HCT116 (cell line): Measurements from ENCODE around the gene PPFIA2. TPM values are rescaled to one million over a fixed set of nuclear protein-coding genes. Genes with fewer than 3 reads are reported as not detected.

Source experiments
- ATAC-seq: fragments of 200-7000 bp; cut with Tn5 transposase; 2 replicates; pipeline ENCODE4 v1.9.1; 2020; ENCODE audit warnings: mild to moderate bottlenecking, moderate library complexity
- BruUV-seq: library from RNA; stranded (reverse); fragments of 400-500 nt; replicated peaks from 2 replicates; lab custom pipeline; 2021; lab: Mats Ljungman, UMichigan
- CTCF ChIA-PET: fragments of 300-600 bp; sonication (Branson Sonifier 250); formaldehyde crosslinking; loops from one replicate; lab custom pipeline; 2021; ENCODE audit warnings: antibody characterized with exemption; lab: Charles Lee
- POLR2A ChIA-PET: fragments of 300-600, 350-600 bp; sonication (Branson Sonifier 250); formaldehyde crosslinking; loops from one replicate; lab custom pipeline; 2021; ENCODE audit warnings: antibody characterized with exemption; lab: Charles Lee
- RAD21 ChIA-PET, 2 experiments: fragments of 300-600 bp; sonication (Branson Sonifier 250); formaldehyde crosslinking; loops; one replicate each; lab custom pipeline; 2023; ENCODE audit warnings: low total read pairs in 2 of 2; ENCODE audit not compliant: uncharacterized antibody in 2 of 2, unreplicated experiment in 2 of 2, low non-redundant PET in 1 of 2; lab: Charles Lee
- DNase-seq: peaks from one replicate; pipeline ENCODE4 v3.0.0-alpha.2; 2010; ENCODE audit warnings: low read depth, low spot score
- H2AFZ ChIP-seq: fragments of 200-600 bp; shearing (Covaris generic), sonication (generic); 2 replicates; pipeline ENCODE4 v1.6.1; 2017; ENCODE audit warnings: low read depth, mixed run types, mixed read lengths, antibody characterized with exemption, low read length; ENCODE audit not compliant: poor library complexity, severe bottlenecking
- H3K27ac ChIP-seq: 2 replicates; pipeline ENCODE4 v1.5.1; 2012; ENCODE audit warnings: low read depth, low read length
- H3K27me3 ChIP-seq: fragments of 200-600 bp; sonication (generic); 2 replicates; pipeline ENCODE4 v1.6.1; 2016; ENCODE audit warnings: mixed run types, low read length, mixed read lengths; ENCODE audit not compliant: insufficient read depth
- H3K36me3 ChIP-seq, 2 experiments: fragments of 200-500 bp in 1 of 2; fragments of 200-600 bp in 1 of 2; sonication (Bioruptor generic) in 1 of 2; sonication (generic) in 1 of 2; 2 replicates each; pipeline versions ENCODE4 v1.5.1 to v1.6.1; 2014 to 2016; ENCODE audit warnings: low read length in 2 of 2, inconsistent platforms in 1 of 2, mixed read lengths in 1 of 2, mixed run types in 1 of 2; ENCODE audit not compliant: insufficient read depth in 2 of 2, control insufficient read depth in 1 of 2
- H3K4me1 ChIP-seq, 2 experiments: fragments of 200-600 bp in 1 of 2; sonication (generic) in 1 of 2; 2 replicates each; pipeline versions ENCODE4 v1.5.1 to v1.6.1; 2012 to 2017; ENCODE audit warnings: low read length in 2 of 2, inconsistent platforms in 1 of 2, mild to moderate bottlenecking in 1 of 2, mixed read lengths in 1 of 2, mixed run types in 1 of 2, moderate library complexity in 1 of 2; ENCODE audit not compliant: insufficient read depth in 2 of 2, control insufficient read depth in 1 of 2
- H3K4me2 ChIP-seq: fragments of 200-600 bp; sonication (generic); 2 replicates; pipeline ENCODE4 v1.6.1; 2017; ENCODE audit warnings: mixed run types, low read length, mixed read lengths
- H3K4me3 ChIP-seq, 2 experiments: fragments of 200-600 bp in 1 of 2; sonication (generic) in 1 of 2; replicated peaks in 1 of 2; 2 replicates each; pipeline ENCODE4 v1.5.1; 2011 to 2016; ENCODE audit warnings: low read length in 2 of 2, control low read depth in 1 of 2, low read depth in 1 of 2, mild to moderate bottlenecking in 1 of 2, mixed read lengths in 1 of 2, mixed run types in 1 of 2
- H3K79me2 ChIP-seq: fragments of 200-600 bp; sonication (generic); 2 replicates; pipeline ENCODE4 v1.6.1; 2017; ENCODE audit warnings: mild to moderate bottlenecking, mixed run types, low read length, moderate library complexity, mixed read lengths; ENCODE audit not compliant: insufficient read depth
- H3K9ac ChIP-seq: fragments of 200-600 bp; sonication (generic); 2 replicates; pipeline ENCODE4 v1.6.1; 2016; ENCODE audit warnings: low read length, mixed read lengths
- H3K9me2 ChIP-seq: fragments of 200-600 bp; sonication (generic), shearing (Covaris generic); 2 replicates; pipeline ENCODE4 v1.6.1; 2017; ENCODE audit warnings: mixed run types, mild to moderate bottlenecking, moderate library complexity; ENCODE audit not compliant: insufficient read depth
- H3K9me3 ChIP-seq, 2 experiments: fragments of 200-500 bp in 1 of 2; fragments of 200-600 bp in 1 of 2; sonication (Bioruptor generic) in 1 of 2; sonication (generic) in 1 of 2; 2 replicates each; pipeline ENCODE4 v1.6.1; 2014 to 2017; ENCODE audit warnings: low read length in 2 of 2, mixed read lengths in 2 of 2, inconsistent platforms in 1 of 2, low read depth in 1 of 2, mild to moderate bottlenecking in 1 of 2, mixed run types in 1 of 2, moderate library complexity in 1 of 2; ENCODE audit not compliant: control insufficient read depth in 1 of 2, insufficient read depth in 1 of 2
- H4K20me1 ChIP-seq: fragments of 200-600 bp; sonication (generic), shearing (Covaris generic); 2 replicates; pipeline ENCODE4 v1.6.1; 2017; ENCODE audit warnings: mixed run types, mild to moderate bottlenecking, moderate library complexity; ENCODE audit not compliant: insufficient read depth
- CEBPB ChIP-seq: IDR thresholded peaks from 2 replicates; pipeline ENCODE4 v1.6.1; 2012; ENCODE audit warnings: low read depth
- ELF1 ChIP-seq: IDR thresholded peaks from 2 replicates; pipeline ENCODE4 v1.6.1; 2012; ENCODE audit warnings: low read depth, borderline replicate concordance
- EZH2 ChIP-seq: fragments of 200-600 bp; sonication (generic); IDR thresholded peaks from 2 replicates; pipeline ENCODE4 v1.6.1; 2017; ENCODE audit warnings: antibody characterized with exemption, mixed run types
- EZH2phosphoT487 ChIP-seq: fragments of 200-600 bp; IDR thresholded peaks from 2 replicates; pipeline ENCODE4 v1.6.1; 2018; ENCODE audit warnings: antibody characterized with exemption, borderline replicate concordance
- FOSL1 ChIP-seq: IDR thresholded peaks from 2 replicates; pipeline ENCODE4 v1.6.1; 2012; ENCODE audit warnings: low read depth
- MAX ChIP-seq: IDR thresholded peaks from 2 replicates; pipeline ENCODE4 v1.6.1; 2012
- RAD21 ChIP-seq: IDR thresholded peaks from 2 replicates; pipeline ENCODE4 v1.6.1; 2012; ENCODE audit warnings: low read depth, mild to moderate bottlenecking
- REST ChIP-seq: IDR thresholded peaks from 2 replicates; pipeline ENCODE4 v1.6.1; 2012; ENCODE audit warnings: low read depth
- SP1 ChIP-seq: IDR thresholded peaks from 2 replicates; pipeline ENCODE4 v1.6.1; 2012; ENCODE audit warnings: low read depth
- ZBTB33 ChIP-seq: IDR thresholded peaks from 2 replicates; pipeline ENCODE4 v1.6.1; 2011; ENCODE audit warnings: mild to moderate bottlenecking, low read length, moderate library complexity; ENCODE audit not compliant: insufficient replicate concordance; ENCODE audit errors: extremely low read depth
- ZFX ChIP-seq: fragments of 450-650 bp; IDR thresholded peaks from 2 replicates; pipeline ENCODE4 v1.6.1; 2017
- ZNF274 ChIP-seq: fragments of 200-500 bp; sonication (Bioruptor generic); IDR thresholded peaks from 2 replicates; pipeline ENCODE4 v1.6.1; 2014; ENCODE audit warnings: mild to moderate bottlenecking, low read depth, low read length, inconsistent platforms
- intact Hi-C: fragments of 100-400 bp; cut with micrococcal nuclease; formaldehyde crosslinking; loops from 2 replicates; pipeline ENCODE4 v1.10.0; 2022
- total RNA-seq: library from RNA; stranded (reverse); gene quantifications from one replicate; pipeline ENCODE4 v1.2.1, GENCODE V29; 2021; ENCODE audit not compliant: unreplicated experiment

Gene PPFIA2
- total RNA-seq, 1 experiment from 2014 or later: not detected

DNA sequence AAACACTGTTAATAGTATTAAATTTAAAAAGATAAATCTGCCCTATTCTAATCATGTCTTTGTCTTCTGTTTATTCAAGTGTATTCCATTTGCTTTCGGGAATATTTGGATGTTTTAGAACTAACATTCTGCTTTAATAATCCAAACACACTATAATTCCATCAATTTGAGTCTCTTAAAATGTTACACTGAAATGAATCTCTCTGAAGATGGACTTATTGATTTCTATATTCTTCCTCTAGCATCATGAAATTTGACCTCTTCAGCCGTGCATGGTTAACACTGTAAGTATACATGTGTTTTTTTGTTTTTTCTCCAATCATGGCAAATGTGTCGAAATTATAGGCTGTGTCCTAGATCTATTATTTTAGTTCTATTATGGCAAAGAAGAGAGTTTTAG is 342.1 kb downstream of the PPFIA2 start:
- TF ChIP-seq MAX (no peak), RAD21 (no peak), CEBPB (no peak), ZNF274 (no peak), ZBTB33 (no peak), ELF1 (no peak), ZFX (no peak), EZH2phosphoT487 (no peak), FOSL1 (no peak), REST (no peak), EZH2 (no peak), SP1 (no peak)
- no peak for ATAC-seq
- H3K36me3 ChIP-seq: no peaks in the 10 kb centered on the region
- H3K9me2 ChIP-seq: no peaks in the 10 kb centered on the region
- H3K79me2 ChIP-seq: no peaks in the 10 kb centered on the region
- ChIA-PET POLR2A (no interaction called here), CTCF (no interaction called here), RAD21 (no interaction called here)
- intact Hi-C loops: no loop called here
- H4K20me1 ChIP-seq: no peaks in the 10 kb centered on the region
- no peak overlapping the region for H3K27ac ChIP-seq
- DNase-seq: no peak
- no peak overlapping the region for H3K4me3 ChIP-seq
- no TSS peak for BruUV-seq
- H3K4me2 ChIP-seq: no peak overlapping the region
- no peaks in the 10 kb centered on the region for H3K9me3 ChIP-seq
- H3K4me1 ChIP-seq: no peaks in the 10 kb centered on the region
- no peak overlapping the region for H2AFZ ChIP-seq
- H3K27me3 ChIP-seq: no peaks in the 10 kb centered on the region
- no peak overlapping the region for H3K9ac ChIP-seq
